Esophagus mucosa (tissue), 1 donor: ENCODE measurements around the gene BANP. TPM values are rescaled to one million over a fixed set of nuclear protein-coding genes. Genes with fewer than 3 reads are reported as not detected.
A peak's percentile ranks its signal among the peaks of the same experiment; 100 is the strongest.
"Not testable (repeated sequence)": the region's sequence is repeated elsewhere in the genome, so short reads cannot be mapped to it uniquely, and the experiment has no call there.

ENCODE experiments used
- ATAC-seq: fragments of 200-7000 bp; cut with Tn5 transposase; one replicate; pipeline ENCODE4 v1.9.1; 2020
- total RNA-seq: library from RNA; stranded (reverse); gene quantifications from one replicate; pipeline ENCODE4 v1.2.4, GENCODE V29; 2023
- donor health status: DM: yes; HTN: yes; CAD: no.

BANP gene
- total RNA-seq, 1 donor from 2014 or later, result 9.6 TPM

DNA sequence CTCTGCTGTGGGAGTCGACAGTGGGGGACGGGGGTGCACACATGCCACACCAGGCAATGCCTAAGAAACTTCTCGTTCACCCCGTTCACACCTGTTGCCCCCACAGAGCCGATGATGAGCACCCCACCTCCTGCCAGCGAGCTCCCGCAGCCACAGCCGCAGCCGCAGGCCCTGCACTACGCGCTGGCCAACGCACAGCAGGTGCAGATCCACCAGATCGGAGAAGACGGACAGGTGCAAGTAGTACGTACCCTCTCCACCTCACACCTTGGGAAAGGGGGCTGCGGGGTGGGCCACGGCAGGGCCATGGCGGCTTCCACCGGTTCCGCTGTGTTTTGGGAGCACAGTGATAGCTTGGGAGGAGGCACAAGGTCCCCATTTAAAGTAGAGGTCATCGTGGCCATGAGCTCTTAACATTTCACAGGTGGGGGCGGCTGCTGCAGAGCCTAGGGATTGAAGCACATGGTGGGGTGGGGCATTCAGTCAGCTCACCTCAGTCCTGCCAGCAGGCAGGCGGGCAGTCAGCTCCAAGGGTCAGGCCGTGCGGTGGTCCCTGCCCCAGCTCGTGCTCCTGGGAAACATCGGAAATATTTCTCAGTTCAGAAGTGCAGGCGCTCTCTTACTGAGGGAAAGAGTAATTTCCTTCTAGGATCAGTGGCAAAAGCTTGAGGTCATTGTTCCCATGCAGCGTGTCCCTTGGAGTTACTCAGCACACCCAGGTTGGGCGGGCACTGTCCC, 81.9 kb downstream of the BANP start:
- ATAC-seq, result not testable (repeated sequence)

DNA sequence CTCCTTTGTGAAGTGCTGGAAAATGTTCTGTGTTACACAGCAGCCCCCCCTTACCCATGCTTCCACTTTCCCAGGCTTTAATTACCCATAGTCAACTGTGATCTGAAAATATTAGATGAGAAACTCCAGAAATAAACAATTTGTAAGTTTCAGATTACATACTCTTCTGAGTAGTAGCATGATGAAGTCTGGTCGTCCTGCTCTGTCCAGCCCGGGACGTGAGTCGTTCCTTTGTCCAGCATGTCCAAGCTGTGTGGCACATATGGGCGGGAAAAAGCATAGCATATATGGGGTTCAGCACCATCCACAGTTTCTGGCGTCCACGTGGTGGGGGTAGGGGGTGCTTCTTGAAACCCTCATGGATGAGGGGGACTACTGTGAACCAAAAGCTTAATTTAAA, 83.5 kb downstream of the BANP start:
- ATAC-seq, result no peak

DNA sequence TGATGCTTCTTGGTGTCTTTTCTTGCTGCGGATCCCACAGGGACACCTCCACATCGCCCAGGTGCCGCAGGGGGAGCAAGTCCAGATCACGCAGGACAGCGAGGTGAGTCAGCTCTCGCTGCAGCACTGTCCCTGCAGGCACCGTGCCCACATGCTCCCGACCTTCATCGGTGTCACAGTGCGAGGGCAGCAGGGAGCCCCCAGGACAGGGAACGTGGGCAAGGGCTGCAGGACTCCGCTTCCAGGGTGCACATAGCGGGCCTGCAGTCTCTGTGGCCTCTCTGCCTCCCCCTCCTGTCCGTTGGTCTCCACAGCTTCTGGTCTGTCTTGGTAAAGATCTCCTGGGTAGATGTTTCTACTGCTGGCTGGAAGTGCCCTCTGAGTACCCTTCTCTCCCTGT, 84.1 kb downstream of the BANP start:
- ATAC-seq, result no peak

DNA sequence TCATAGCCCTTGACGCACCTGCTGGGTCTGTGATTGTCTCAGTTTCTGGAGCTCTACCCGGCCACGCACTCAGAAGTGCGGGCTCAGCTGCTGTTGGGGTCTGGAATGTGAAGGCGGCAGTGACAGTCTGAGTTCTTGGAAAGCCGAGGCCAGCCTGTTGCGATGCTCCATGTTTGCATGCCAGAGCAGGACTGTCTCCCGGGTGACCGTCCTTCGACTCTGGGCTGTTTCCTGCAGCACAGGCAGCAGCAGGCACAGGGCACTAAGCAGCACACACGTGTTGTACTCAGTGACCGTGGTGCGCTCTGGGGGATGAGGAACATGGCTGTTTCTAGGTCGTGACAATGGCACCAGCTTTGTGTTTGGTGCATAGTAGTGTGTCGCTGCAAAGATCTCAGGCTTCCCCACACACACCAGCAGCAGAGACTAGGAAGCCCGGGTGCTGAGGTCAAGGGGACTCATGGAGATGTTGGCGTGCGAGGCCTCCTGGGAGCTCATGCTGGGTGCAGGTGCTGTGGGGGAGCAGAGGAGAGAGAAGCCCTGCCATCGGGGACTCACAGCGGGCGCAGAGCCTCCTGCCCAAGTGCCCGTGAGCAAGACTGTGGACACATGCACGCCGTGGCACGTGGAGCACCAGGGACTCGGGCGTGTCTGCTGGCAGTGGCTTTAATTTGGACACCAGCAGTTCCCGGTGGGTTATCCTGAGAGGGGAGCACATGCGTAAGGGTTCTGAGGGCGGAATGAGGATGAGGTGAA, 84.8 kb downstream of the BANP start:
- ATAC-seq, result not testable (repeated sequence)

DNA sequence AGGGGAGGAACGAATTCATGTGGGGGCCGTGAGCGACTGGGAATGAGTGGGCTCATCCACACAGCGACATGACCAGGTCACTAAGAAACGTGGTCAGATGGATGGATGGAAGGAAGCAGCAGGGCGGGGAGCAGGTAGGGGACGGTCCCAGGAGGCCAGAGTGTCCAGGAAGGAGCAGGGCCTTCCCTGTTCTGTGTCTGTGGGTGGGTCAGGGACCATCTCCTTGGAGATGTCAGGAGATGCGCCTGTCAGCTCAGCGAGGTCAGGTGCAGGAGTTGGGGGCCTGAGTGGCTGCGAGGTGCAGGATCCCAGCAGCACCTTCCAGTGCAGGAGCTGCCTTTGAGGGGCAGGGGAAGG, 85.4 kb downstream of the BANP start:
- ATAC-seq, result not testable (repeated sequence)

DNA sequence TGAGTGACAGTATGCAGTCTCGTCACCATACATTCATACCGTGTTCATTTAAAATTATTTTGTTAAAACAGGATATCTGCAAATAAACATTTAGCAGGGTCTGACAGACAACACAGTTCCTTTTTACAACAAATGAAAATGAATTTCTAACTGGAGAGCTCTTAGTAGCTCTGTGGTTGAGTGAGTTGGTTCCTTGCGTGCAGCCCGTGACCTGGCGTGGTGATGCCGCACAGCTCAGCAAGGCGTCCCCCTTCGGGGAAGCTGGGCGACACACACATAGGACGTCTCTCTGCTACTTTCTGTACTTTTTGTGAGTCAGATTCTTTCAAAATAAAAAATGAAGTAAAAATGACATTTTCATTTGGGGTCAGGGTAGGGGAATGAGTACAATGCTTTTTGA, 86.1 kb downstream of the BANP start:
- not testable (repeated sequence) for ATAC-seq

DNA sequence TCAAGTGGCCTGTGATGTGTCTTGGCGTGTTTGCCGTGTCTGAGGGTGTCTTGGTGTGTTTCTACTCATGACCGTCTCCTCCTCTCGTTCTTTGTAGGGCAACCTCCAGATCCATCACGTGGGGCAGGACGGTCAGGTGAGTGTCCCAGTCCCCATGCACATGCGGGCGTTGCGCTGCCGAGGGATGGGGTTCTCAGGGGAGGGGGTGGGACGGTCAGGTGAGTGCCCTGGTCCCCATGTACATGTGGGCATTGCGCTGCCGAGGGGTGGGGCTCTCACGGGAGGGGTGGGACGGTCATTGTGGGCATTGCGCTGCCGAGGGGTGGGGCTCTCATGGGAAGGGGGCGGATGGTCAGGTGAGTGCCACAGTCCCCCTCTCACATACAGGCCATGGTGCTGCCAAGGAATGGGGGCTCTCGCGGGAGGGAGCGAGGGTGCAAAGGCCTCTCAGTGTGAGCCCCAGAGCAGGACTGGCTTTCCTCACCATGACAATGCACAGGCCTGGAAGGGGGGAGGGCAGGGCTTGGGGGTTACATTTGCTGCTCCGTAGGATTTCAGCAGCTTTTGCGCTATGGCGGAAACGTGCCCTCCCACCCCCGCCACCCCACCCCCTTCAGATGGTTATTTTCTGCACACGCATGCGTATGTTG, 86.8 kb downstream of the BANP start:
- ATAC-seq, result not testable (repeated sequence)

DNA sequence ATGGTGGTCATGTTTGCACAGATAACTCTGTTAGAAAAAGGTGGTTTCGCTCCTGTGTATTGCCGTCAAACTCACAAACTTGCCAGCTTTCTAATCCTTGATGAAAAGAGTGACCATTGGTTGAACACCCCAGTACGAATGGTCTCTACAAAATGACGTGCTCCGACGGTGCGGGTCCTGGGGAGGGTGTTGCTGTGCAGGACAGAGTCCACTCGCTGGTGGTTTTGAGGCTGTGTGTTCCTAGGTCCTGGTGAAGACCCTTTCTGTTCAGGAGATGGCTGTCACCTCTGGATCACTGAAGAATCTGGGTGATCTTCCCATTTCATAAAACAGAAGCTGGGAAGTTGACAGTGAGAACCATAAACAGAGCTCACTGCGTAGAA, 87.3 kb downstream of the BANP start:
- not testable (repeated sequence) for ATAC-seq

DNA sequence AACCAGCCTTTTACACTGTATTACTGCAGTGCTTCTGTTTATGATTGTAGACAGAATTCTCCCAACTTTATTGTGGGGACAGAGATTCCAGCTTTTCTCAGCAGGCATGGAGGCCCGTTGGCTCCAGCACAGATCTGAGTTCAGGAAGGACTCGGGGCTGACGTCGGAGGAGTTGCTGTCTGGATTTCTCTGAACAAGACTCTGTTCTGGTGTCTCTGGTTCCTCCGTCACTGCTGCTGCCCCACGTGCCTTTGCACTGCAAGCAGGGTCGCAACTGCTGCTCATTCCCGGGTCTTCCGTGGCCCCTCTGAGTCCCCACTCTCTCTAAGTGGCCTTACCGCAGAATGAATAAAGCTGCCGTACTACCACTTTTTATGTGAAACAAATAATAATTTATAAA, 88.4 kb downstream of the BANP start:
- no peak for ATAC-seq

DNA sequence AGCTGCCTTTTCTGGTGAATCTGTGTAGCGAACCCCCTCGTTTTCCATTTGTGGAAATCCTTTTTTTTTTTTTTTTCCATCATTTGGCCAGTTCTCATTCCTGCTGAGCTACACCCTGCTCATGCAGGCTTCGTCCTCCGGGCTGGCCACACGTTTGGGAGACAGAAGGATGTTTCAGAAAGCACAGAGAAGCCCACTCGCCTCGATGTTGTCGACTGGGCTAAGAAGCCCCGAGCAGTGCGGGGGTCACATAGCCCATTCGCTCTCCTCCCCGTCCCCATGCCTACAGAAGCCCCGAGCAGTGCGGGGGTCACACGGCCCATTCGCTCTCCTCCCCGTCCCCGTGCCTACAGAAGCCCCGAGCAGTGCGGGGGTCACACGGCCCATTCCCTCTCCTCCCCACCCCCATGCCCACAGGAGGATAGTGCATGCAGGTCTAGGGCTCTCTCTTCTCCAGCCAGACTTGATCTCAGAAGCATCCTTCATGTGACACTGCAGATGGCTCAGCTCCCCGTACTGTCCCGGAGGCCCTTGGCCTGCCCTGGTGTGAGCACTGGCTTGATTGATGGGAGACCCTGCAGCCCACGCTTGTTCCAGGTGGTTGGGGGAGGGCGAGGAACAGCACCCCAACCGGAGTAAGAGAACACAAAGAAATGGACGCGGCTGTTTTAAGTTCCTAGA, 89.1 kb downstream of the BANP start:
- not testable (repeated sequence) for ATAC-seq

DNA sequence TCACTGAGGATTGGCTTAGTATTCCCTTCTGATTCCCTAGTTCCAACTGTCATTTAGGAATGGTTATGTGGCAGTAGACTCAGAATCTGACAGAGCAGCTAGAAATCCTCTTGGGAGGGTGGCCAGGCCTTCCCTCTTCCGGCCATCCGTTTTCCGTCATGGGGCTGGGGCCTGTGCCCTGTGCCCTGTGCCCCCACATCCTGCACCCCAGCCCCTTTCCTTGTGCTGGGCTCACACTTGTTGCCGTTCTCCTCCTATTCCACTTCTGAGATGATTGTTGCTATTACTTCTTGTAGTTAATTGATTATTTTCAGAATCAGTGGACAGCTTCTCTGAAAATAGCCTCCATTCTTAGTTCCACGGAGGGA, 89.6 kb downstream of the BANP start:
- not testable (repeated sequence) for ATAC-seq

DNA sequence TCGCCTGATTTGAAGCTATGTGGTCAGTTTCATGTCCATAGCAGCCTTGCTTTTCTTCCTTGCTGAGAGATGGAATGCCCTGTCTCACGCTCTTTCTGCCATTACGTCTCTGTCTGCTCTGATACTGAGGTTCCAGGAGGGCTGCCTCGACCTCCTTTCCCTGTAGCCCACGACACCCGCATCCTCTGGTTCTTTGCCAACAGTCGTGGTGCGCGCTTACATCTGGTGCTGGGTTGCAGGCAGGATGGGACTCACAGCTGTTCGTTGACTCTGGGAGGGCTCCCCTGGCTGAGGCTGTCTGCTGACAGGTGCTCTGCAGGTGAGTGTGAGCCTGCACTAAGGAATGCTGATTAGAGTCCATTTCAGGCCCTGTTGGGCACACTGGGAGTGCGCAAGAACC, 90.3 kb downstream of the BANP start:
- not testable (repeated sequence) for ATAC-seq

DNA sequence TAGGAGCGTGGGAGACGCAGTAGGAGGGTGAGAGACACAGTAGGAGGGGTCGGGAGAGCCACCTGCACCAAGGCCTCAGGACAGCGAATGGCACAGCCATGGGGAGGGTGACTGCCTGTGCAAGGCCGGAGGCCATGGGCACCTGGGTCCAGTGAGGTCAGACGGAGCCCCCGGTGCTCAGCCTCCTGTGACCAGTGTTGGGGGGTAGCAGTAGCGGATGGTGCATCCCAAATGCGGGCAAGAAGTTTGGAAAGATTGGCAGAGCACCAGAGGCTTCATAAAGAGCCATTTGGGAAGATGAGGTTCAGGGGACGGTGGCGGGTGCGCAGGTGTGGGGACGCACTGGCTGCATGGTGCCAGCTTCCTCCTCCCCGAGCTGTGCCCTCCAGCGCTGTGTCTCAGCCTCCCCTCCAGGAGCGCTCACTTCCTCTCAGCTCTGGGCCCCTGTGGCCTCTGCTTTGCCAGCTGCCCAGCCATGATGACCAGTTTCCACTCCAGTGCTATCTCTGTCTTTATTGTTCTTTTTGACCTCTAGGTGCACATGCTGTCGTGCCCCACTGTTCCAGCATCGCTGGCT, 90.8 kb downstream of the BANP start:
- ATAC-seq, result not testable (repeated sequence)

DNA sequence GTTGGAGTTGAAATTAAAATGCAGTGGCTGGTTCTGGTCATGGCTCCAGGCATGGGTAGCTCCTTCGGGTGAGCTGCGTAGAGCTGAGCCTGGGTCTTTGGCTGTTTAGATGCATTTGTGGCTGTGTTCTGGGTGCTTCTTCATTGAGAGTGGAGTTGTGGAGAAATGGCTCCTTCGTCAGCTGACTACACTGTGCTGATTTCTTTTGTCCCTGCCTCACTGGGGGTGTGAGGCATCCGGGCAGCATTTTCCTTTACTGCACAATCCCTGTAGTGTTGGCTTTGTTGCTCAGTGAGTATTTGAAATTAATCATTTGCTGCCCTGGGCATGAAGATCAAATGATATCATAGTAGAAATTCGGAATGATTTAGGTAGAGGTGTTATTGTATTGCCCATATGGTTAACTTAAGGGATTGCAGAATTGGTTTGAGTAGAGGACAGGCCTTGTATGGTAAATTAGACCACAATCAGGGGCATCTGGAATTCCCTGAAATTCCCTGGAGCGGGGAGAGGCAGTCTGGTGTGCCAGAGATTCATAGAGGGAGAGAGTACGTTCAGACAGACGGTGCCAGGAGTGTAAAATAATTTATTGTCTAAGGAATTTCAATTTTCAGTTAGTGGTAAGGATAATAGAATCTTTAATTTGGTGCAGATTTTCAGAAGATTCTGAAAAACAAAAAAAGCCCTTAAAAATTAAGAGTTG, 92.1 kb downstream of the BANP start:
- ATAC-seq, result not testable (repeated sequence)

DNA sequence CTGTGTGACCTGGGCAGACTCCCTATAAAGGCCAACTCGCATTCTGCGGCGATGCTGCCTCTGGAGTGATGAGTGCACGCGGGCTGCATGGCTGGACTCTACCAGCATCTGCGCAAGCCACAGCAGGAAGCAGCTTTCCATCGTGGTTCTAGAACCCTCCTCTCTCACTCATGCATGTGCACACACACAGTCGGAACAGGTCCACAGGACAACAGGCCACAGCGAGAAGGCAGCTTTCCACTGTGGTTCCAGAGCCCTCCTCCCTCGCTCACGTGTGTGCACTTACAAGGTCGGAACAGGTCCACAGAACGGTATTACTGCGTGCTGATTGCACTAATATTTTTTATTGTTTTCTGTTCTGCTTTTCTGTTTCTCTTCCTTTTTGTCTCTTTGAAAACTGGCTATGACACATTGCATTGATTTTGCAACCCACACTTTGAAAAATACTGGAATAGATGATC, 92.9 kb downstream of the BANP start:
- peak; percentile 51 for ATAC-seq

DNA sequence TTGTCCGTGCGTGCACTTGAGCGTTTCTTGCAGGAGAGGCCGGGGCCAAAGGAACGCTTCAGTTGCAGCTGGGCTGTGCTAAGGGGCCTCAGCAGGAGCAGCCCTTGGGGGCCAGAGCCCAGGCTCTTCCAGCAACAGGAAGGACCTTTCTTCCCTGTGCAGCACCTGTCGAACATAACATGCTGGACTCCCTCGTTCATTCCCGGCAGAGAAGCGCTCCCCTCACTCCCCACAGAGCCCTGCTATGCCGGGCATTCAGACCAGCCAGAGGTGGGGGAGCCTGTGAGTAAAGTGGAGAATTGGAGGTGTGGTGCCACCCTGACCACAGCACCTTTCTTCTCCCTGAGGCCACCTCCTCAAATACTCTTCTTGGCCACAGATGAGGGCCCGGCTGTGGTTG, 94.1 kb downstream of the BANP start:
- ATAC-seq, result not testable (repeated sequence)

DNA sequence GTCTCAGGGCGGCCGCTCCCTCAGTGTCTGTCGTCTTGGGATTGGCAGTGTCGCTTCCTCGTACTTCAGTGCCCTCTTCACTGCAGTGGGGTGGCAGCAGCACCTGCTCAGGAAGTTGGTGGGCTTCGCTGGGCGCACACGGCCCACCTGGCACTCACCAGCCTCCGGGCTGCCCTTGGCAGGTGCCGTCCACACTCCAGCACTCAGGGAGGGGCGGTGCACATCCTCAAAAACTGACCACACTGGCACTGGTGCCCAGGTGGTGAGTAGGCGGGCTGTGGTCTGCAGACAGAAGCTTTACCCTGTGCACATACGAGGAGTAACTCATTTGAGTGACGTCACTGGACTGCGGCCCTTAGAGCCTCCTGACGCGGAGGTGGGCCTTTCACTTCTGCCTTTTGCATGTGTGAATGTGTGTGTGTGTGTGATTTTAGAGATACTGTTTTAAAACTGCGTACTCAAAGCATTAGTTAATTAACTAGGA, 94.6 kb downstream of the BANP start:
- peak; percentile 72 for ATAC-seq

DNA sequence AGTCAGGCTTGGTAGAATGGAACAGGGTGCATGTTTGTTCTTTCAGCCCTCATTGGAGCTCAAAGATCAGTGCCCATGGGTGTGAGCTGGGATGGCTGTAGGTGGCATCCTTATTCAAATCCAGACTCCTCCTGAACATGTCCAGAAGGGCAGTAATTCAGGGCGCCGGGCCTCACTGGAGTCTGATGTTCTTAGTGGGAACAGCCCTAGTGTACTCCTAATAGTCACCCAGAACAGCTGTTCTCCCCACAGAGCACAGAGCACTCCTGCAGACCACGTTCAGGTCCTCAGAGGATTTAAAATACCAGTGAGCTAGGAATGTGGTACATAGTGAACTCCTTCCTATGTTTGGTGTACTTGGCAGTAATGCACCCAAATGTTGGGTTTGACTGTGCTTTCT, 96.2 kb downstream of the BANP start:
- ATAC-seq, result no peak

DNA sequence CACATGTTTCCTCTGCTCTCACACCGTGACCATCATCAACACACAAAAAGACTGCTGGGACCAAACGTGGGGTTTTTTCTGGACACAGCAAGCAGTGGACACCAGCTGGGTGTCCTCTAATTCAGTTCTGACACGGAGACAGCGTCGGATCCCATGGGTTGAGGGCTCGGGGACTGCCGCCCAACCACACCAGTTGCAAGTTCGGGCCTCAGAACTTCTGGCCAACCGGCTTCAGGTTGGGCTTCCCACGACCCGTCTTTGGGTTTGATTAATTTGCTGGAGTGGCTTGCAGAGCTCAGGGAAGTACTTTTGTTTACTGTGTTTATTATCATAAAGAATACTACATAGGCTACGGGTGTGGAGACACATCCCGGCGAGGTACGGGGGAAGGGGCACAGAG, 97.8 kb downstream of the BANP start:
- no peak for ATAC-seq

DNA sequence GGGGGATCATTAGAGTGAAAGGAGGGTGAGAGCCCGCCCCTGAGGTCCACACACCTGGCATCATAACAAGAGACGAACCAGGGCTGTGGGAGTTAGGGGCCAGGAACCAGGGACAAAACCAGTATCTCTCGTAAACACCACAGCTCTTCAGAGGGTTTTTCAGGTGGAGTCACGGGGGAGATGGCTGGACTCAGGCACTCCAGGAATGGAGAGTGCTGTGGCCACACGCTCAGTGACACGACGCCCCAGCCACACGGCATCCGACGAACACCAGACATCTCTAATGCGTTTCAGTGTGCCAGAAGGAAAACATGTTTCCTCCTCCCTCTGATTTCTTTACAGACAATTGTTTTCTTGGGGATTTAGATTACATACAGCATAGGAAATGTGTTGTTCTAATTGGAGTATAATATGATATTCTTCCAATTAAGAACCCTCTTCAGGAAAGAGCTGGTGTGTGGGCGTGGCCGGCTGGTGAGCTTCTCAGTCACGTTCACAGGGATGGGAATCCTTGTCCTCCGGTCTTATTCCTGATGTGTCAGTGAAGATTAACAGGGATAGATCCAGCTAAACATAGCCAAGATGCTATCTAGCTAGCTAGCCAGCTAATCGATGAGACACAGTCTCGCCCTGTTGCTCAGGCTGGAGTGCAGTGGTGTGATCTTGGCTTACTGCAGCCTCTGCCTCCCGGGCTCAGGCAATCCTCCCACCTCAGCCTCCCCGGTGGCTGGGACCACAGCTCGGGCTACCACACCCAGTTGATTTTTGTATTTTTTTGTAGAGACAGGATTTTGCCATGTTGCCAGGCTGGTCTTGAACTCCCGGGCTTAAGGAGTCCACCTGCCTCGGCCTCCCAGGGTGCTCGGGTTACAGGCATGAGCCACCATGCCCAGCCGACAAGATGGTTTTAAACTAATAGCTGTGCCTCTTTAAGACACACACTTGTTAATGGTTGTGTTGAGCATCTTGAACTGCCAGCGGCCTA, 98.6 kb downstream of the BANP start:
- no peak for ATAC-seq
